Measurements from ENCODE around the gene NEDD9. TPM values are rescaled to one million over a fixed set of nuclear protein-coding genes. Genes with fewer than 3 reads are reported as not detected.

Gene NEDD9
- total and polyA plus RNA-seq, 2 of the 13 experiments (the other 11 are each of a cell fraction or from before 2014, with no cell fraction given), result 27.1 to 389 TPM

- TF ChIP-seq FLYWCH1 (CRISPR knock-in tag; IDR thresholded peaks at IDR 0.05) (no peak), SMC3 (IDR thresholded peaks at IDR 0.05; ENCODE audit: low read length) (peak; percentile 87), ZNF333 (CRISPR knock-in tag; IDR thresholded peaks at IDR 0.05; ENCODE audit: borderline replicate concordance) (no peak), ZNF512 (CRISPR knock-in tag; IDR thresholded peaks at IDR 0.05) (peak; percentile 57; the same call in 1 of the 2 replicates), ATM (IDR thresholded peaks at IDR 0.05; ENCODE audit: borderline replicate concordance) (no peak), ZNF275 (CRISPR knock-in tag; IDR thresholded peaks at IDR 0.05; ENCODE audit: borderline replicate concordance) (peak; percentile 52; the same call in 1 of the 2 replicates), RERE (CRISPR knock-in tag; IDR thresholded peaks at IDR 0.05; ENCODE audit: low read depth) (peak; percentile 58), ZBTB7A (CRISPR knock-in tag; IDR thresholded peaks at IDR 0.05) (peak; percentile 60), YY1 (IDR thresholded peaks at IDR 0.05; ENCODE audit: insufficient read depth, insufficient replicate concordance, low read depth, low read length) (peak; percentile 72), ZNF281 (CRISPR knock-in tag; IDR thresholded peaks at IDR 0.05; ENCODE audit: borderline replicate concordance) (peak; percentile 48; the same call in 1 of the 2 replicates), SRSF4 (IDR thresholded peaks at IDR 0.05; ENCODE audit: low read depth, low read length, poor library complexity, severe bottlenecking) (no peak), ZNF431 (CRISPR knock-in tag; IDR thresholded peaks at IDR 0.05; ENCODE audit: borderline replicate concordance, low read depth) (no peak), SCMH1 (CRISPR knock-in tag; IDR thresholded peaks at IDR 0.05; ENCODE audit: borderline replicate concordance) (no peak), IKZF5 (CRISPR knock-in tag; IDR thresholded peaks at IDR 0.05) (peak; percentile 92), ZNF558 (CRISPR knock-in tag; IDR thresholded peaks at IDR 0.05; ENCODE audit: borderline replicate concordance) (no peak; the same call in 1 of the 2 replicates), DDIT3 (CRISPR knock-in tag; IDR thresholded peaks at IDR 0.05) (no peak)
These were observed 9.3 kb upstream of the NEDD9 start (continued) for GRCh38 chr6:11241793-11242201.

All from HepG2 (cell line).